Sigmoid colon (tissue), 4 donors: ENCODE data around the gene SLC22A3.

Source experiments
- POLR2A ChIP-seq, 2 donors: fragments of 450-650 bp; IDR thresholded peaks; one replicate each; pipeline ENCODE4 v1.6.1; 2016; ENCODE audit warnings: antibody characterized with exemption in 2 of 2, mild to moderate bottlenecking in 2 of 2, moderate library complexity in 2 of 2
- POLR2AphosphoS5 ChIP-seq, 4 donors: sonication (generic); formaldehyde crosslinking; IDR thresholded peaks; one replicate each; pipeline ENCODE4 v1.6.1; 2017; ENCODE audit warnings: antibody characterized with exemption in 4 of 4
- TF ChIP-seq, protein P1 (sequence below), 4 experiments: fragments of 450-650 bp in 3 of 4; fragments of 200-600 bp in 1 of 4; IDR thresholded peaks; one replicate each; pipeline ENCODE4 v1.5.1; 2016 to 2019; ENCODE audit warnings: antibody characterized with exemption in 4 of 4, mild to moderate bottlenecking in 3 of 4, moderate library complexity in 2 of 4

DNA sequence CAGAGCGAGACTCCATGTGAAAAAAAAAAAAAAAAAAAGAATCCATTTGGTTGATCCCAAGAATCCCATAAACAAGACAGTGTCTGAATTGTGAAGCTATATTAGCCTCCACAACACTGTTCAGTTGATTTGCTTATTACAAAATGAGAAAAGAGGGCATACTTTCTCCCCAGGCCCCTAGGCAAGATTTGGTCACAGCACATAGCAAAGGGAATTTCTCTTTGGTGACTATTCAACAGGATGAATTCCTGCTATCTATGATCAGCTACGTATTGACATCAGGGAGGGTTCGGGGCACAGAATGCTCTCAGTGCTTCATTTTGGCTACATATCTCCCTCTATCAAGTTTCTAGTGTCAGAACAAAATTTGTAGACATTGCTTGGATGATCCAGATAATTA, 20.2 kb upstream of the SLC22A3 start:
- TF ChIP-seq, protein P1, sequence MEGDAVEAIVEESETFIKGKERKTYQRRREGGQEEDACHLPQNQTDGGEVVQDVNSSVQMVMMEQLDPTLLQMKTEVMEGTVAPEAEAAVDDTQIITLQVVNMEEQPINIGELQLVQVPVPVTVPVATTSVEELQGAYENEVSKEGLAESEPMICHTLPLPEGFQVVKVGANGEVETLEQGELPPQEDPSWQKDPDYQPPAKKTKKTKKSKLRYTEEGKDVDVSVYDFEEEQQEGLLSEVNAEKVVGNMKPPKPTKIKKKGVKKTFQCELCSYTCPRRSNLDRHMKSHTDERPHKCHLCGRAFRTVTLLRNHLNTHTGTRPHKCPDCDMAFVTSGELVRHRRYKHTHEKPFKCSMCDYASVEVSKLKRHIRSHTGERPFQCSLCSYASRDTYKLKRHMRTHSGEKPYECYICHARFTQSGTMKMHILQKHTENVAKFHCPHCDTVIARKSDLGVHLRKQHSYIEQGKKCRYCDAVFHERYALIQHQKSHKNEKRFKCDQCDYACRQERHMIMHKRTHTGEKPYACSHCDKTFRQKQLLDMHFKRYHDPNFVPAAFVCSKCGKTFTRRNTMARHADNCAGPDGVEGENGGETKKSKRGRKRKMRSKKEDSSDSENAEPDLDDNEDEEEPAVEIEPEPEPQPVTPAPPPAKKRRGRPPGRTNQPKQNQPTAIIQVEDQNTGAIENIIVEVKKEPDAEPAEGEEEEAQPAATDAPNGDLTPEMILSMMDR (IDR thresholded peaks at IDR 0.05): no peak
- TF ChIP-seq POLR2A (IDR thresholded peaks at IDR 0.05) (no peak), POLR2AphosphoS5 (IDR thresholded peaks at IDR 0.05) (no peak)
